Eye (tissue), 1 donor: ENCODE results near the gene CTDP1.

Experiments
- DNase-seq: peaks from one replicate; pipeline ENCODE4 v3.0.0-alpha.2; 2015

The CTDP1 gene

GRCh38 chr18:79800371-79801180 is 121.0 kb downstream of the CTDP1 start:
- DNase-seq: no peak

- DNase-seq: no peak
Observed at GRCh38 chr18:79801217-79801616, 121.6 kb downstream of the CTDP1 start.

GRCh38 chr18:79801641-79802040 is 122.0 kb downstream of the CTDP1 start:
- DNase-seq: no peak

GRCh38 chr18:79802298-79802697 is 122.7 kb downstream of the CTDP1 start:
- DNase-seq: no peak

- DNase-seq: no peak
Observed at GRCh38 chr18:79803611-79804051, 124.0 kb downstream of the CTDP1 start.
